GM04503 (cell line): Measurements from ENCODE around the gene TPSAB1.
"Not testable (repeated sequence)": the region's sequence is repeated elsewhere in the genome, so short reads cannot be mapped to it uniquely, and the experiment has no call there.

Experiments used
- DNase-seq: peaks from one replicate; pipeline ENCODE4 v3.0.0-alpha.2; 2012; ENCODE audit warnings: low read depth

The TPSAB1 gene

GRCh38 chr16:1247903-1248537, 7.5 kb downstream of the TPSAB1 start:
- not testable (repeated sequence) for DNase-seq

GRCh38 chr16:1249031-1249755, 8.7 kb downstream of the TPSAB1 start:
- not testable (repeated sequence) for DNase-seq

- DNase-seq, result not testable (repeated sequence)
Observed at GRCh38 chr16:1253701-1254364, 13.3 kb downstream of the TPSAB1 start.

GRCh38 chr16:1254821-1255220, 14.3 kb downstream of the TPSAB1 start:
- DNase-seq, result not testable (repeated sequence)

- not testable (repeated sequence) for DNase-seq
Observed at GRCh38 chr16:1255276-1256122, 15.0 kb downstream of the TPSAB1 start, which contains the start of gene TPSD1. Gene TPSD1, plus strand, starts transcription at chr16:1256069. Its CDS starts 212 bp downstream, at chr16:1256281.

GRCh38 chr16:1256296-1256873, 15.9 kb downstream of the TPSAB1 start:
- DNase-seq, result not testable (repeated sequence)

- DNase-seq, result no peak
Observed at GRCh38 chr16:1256874-1257322, 16.4 kb downstream of the TPSAB1 start.

GRCh38 chr16:1257561-1258224, 17.2 kb downstream of the TPSAB1 start:
- no peak for DNase-seq

- no peak for DNase-seq
Observed at GRCh38 chr16:1258225-1258600, 17.7 kb downstream of the TPSAB1 start.

- no peak for DNase-seq
Observed at GRCh38 chr16:1258906-1259759, 18.6 kb downstream of the TPSAB1 start.

GRCh38 chr16:1259760-1260068, 19.2 kb downstream of the TPSAB1 start:
- no peak for DNase-seq

GRCh38 chr16:1260101-1260680, 19.7 kb downstream of the TPSAB1 start:
- no peak for DNase-seq

GRCh38 chr16:1261131-1261892, 20.8 kb downstream of the TPSAB1 start:
- no peak for DNase-seq

GRCh38 chr16:1262210-1262845, 21.8 kb downstream of the TPSAB1 start:
- no peak for DNase-seq

GRCh38 chr16:1262846-1263221, 22.3 kb downstream of the TPSAB1 start:
- no peak for DNase-seq

GRCh38 chr16:1263591-1264344, 23.3 kb downstream of the TPSAB1 start:
- no peak for DNase-seq

GRCh38 chr16:1264345-1265089, 24.0 kb downstream of the TPSAB1 start:
- no peak for DNase-seq
